Right lobe of liver (tissue), 4 donors: Measurements from ENCODE around the gene TOR1AIP2.

Experiments used
- CTCF ChIP-seq, 4 donors: fragments of 200-600 bp in 3 of 4; fragments of 450-650 bp in 1 of 4; IDR thresholded peaks; one replicate each; pipeline versions ENCODE4 v1.5.1 to v1.8.0; 2016 to 2022; ENCODE audit warnings: antibody characterized with exemption in 4 of 4, mild to moderate bottlenecking in 2 of 4
- POLR2A ChIP-seq: fragments of 450-650 bp; IDR thresholded peaks from one replicate; pipeline ENCODE4 v1.6.1; 2017; ENCODE audit warnings: antibody characterized with exemption, mild to moderate bottlenecking
- donor health status: DM: no; HTN: no; CAD: no.
- donor health status: DM: no; HTN: no; CAD: no.
- donor health status: DM: no; HTN: yes; CAD: no.

GRCh38 chr1:179888071-179888470, 10.5 kb upstream of the TOR1AIP2 start:
- TF ChIP-seq CTCF (IDR thresholded peaks at IDR 0.05) = no peak
- no peak for TF ChIP-seq POLR2A
